Ectodermal cell (in vitro differentiated cells): ENCODE data around the gene ALDH1L1.
"Not testable (repeated sequence)": the region's sequence is repeated elsewhere in the genome, so short reads cannot be mapped to it uniquely, and the experiment has no call there.

ENCODE experiments used
- H3K27ac ChIP-seq: 2 replicates; pipeline ENCODE4 v1.7.0; 2013; ENCODE audit warnings: mild to moderate bottlenecking, low read depth, low read length; ENCODE audit not compliant: insufficient read depth, poor library complexity, severe bottlenecking
- H3K27me3 ChIP-seq: 2 replicates; pipeline ENCODE4 v1.7.0; 2013; ENCODE audit warnings: mild to moderate bottlenecking, low read length; ENCODE audit not compliant: insufficient read depth, control insufficient read depth, poor library complexity, severe bottlenecking
- H3K36me3 ChIP-seq: one replicate; pipeline ENCODE4 v1.7.0; 2013; ENCODE audit warnings: low read length; ENCODE audit not compliant: control insufficient read depth, insufficient read depth
- H3K4me1 ChIP-seq: one replicate; pipeline ENCODE4 v1.7.0; 2013; ENCODE audit warnings: low read length; ENCODE audit not compliant: control insufficient read depth, insufficient read depth
- H3K4me3 ChIP-seq: 2 replicates; pipeline ENCODE4 v1.7.0; 2013; ENCODE audit warnings: low read depth, low read length, control low read depth; ENCODE audit not compliant: insufficient read depth
- H3K9me3 ChIP-seq: 2 replicates; pipeline ENCODE4 v1.7.0; 2013; ENCODE audit warnings: mild to moderate bottlenecking, low read length, moderate library complexity; ENCODE audit not compliant: control insufficient read depth
- WGBS, 2 experiments: methylation state at CpG; one replicate each; pipeline ENCODE4 v1.1.7; 2013; ENCODE audit warnings: missing lambda C conversion rate in 2 of 2; 5-methylcytosine and 5-hydroxymethylcytosine counted together

Gene ALDH1L1

GRCh38 chr3:126100269-126100633 lies 80.1 kb downstream of the ALDH1L1 start:
- no peaks in the 10 kb centered on the region for H3K9me3 ChIP-seq
- 93 to 97% methylated on average over 4 of the region's 4 CpGs for WGBS, 2 experiments
- H3K36me3 ChIP-seq, result no peaks in the 10 kb centered on the region
- H3K4me3 ChIP-seq, result no peak overlapping the region
- no peaks in the 10 kb centered on the region for H3K27me3 ChIP-seq
- H3K4me1 ChIP-seq, result no peaks in the 10 kb centered on the region
- no peak overlapping the region for H3K27ac ChIP-seq

GRCh38 chr3:126098391-126098858 lies 82.0 kb downstream of the ALDH1L1 start:
- Histone ChIP-seq H3K36me3 (no peaks in the 10 kb centered on the region), H3K4me1 (no peaks in the 10 kb centered on the region), H3K27ac (no peak overlapping the region), H3K27me3 (no peaks in the 10 kb centered on the region), H3K9me3 (no peaks in the 10 kb centered on the region), H3K4me3 (no peak overlapping the region)
- 87 to 93% methylated on average over 2 of the region's 2 CpGs for WGBS, 2 experiments

GRCh38 chr3:126097801-126098200 lies 82.6 kb downstream of the ALDH1L1 start:
- no peak overlapping the region for H3K27ac ChIP-seq

GRCh38 chr3:126096274-126096673 lies 84.1 kb downstream of the ALDH1L1 start:
- 73 to 75% methylated on average over 5 to 6 of the region's 6 CpGs for WGBS, 2 experiments

More at GRCh38 chr3:126097801-126098200, 82.6 kb downstream of the ALDH1L1 start:
- no peak overlapping the region for H3K4me3 ChIP-seq
- H3K36me3 ChIP-seq, result no peaks in the 10 kb centered on the region
- H3K27me3 ChIP-seq, result no peaks in the 10 kb centered on the region
- H3K9me3 ChIP-seq, result no peaks in the 10 kb centered on the region
- no peaks in the 10 kb centered on the region for H3K4me1 ChIP-seq

GRCh38 chr3:126092128-126092527 lies 88.3 kb downstream of the ALDH1L1 start:
- H3K27me3 ChIP-seq, H3K4me1 ChIP-seq, H3K36me3 ChIP-seq, H3K9me3 ChIP-seq, H3K27ac ChIP-seq, H3K4me3 ChIP-seq: not testable (repeated sequence)
- 92 to 96% methylated on average over 2 to 3 of the region's 5 CpGs for WGBS, 2 experiments

More at GRCh38 chr3:126096274-126096673, 84.1 kb downstream of the ALDH1L1 start:
- H3K4me1 ChIP-seq, H3K4me3 ChIP-seq, H3K36me3 ChIP-seq, H3K27me3 ChIP-seq, H3K27ac ChIP-seq, H3K9me3 ChIP-seq: not testable (repeated sequence)

- H3K4me1 ChIP-seq, result no peaks in the 10 kb centered on the region
- H3K36me3 ChIP-seq, result no peaks in the 10 kb centered on the region
- H3K27ac ChIP-seq, result no peak overlapping the region
- WGBS, 2 experiments, result 60 to 65% methylated on average over 1 of the region's 1 CpG
- H3K27me3 ChIP-seq, result no peaks in the 10 kb centered on the region
- H3K9me3 ChIP-seq, result peaks cover 3% of the 10 kb centered on the region
- no peak overlapping the region for H3K4me3 ChIP-seq
Measured at GRCh38 chr3:126087552-126088175, 92.7 kb downstream of the ALDH1L1 start.

- H3K4me3 ChIP-seq, result no peak overlapping the region
- WGBS, 2 experiments, result 42 to 47% methylated on average over 2 of the region's 2 CpGs
Measured at GRCh38 chr3:126085841-126086240, 94.5 kb downstream of the ALDH1L1 start.

GRCh38 chr3:126085276-126085675 lies 95.1 kb downstream of the ALDH1L1 start:
- Histone ChIP-seq H3K9me3 (peaks cover 3% of the 10 kb centered on the region), H3K4me3 (no peak overlapping the region), H3K4me1 (no peaks in the 10 kb centered on the region), H3K27ac (no peak overlapping the region), H3K27me3 (no peaks in the 10 kb centered on the region), H3K36me3 (no peaks in the 10 kb centered on the region)
- 96 to 97% methylated on average over 7 of the region's 7 CpGs for WGBS, 2 experiments

More at GRCh38 chr3:126085841-126086240, 94.5 kb downstream of the ALDH1L1 start:
- Histone ChIP-seq H3K27me3 (no peaks in the 10 kb centered on the region), H3K27ac (no peak overlapping the region), H3K4me1 (no peaks in the 10 kb centered on the region), H3K36me3 (no peaks in the 10 kb centered on the region), H3K9me3 (peaks cover 3% of the 10 kb centered on the region)

GRCh38 chr3:126084768-126085180 lies 95.6 kb downstream of the ALDH1L1 start:
- Histone ChIP-seq H3K9me3 (peaks cover 6% of the 10 kb centered on the region), H3K4me1 (no peaks in the 10 kb centered on the region), H3K36me3 (no peaks in the 10 kb centered on the region), H3K4me3 (no peak overlapping the region), H3K27ac (peak overlapping the region; percentile 20), H3K27me3 (no peaks in the 10 kb centered on the region)
- WGBS, 2 experiments, result 90 to 96% methylated on average over 5 of the region's 5 CpGs

- WGBS, 2 experiments, result 3% methylated on average over 70 to 72 of the region's 72 CpGs
- H3K4me3 ChIP-seq, result peak within 1 kb of the TSS; percentile 68
- no peaks in the 10 kb centered on the region for H3K27me3 ChIP-seq
- H3K9me3 ChIP-seq, result peaks cover 6% of the 10 kb centered on the region
- no peaks in the 10 kb centered on the region for H3K36me3 ChIP-seq
- H3K27ac ChIP-seq, result peak within 1 kb of the TSS; percentile 20
- no peaks in the 10 kb centered on the region for H3K4me1 ChIP-seq
Measured at GRCh38 chr3:126083913-126084767, 96.2 kb downstream of the ALDH1L1 start, which contains the start of gene SLC41A3. SLC41A3 (minus strand) TSS chr3:126084124; CDS start chr3:126068219, 15,905 bp downstream.
